Activated naive CD8-positive, alpha-beta T cell treated with anti-CD3 and anti-CD28 coated beads, Interleukin-2, amount 10 ng/mL, durations not matched to agents 7 days and 5 days (primary cell): ENCODE results near the gene MYF6. TPM values are rescaled to one million over a fixed set of nuclear protein-coding genes. Genes with fewer than 3 reads are reported as not detected.

Experiments
- ATAC-seq: fragments of 150-1000 bp; cut with Tn5 transposase; one replicate; pipeline ENCODE4 v1.10.0; 2021; ENCODE audit warnings: low read depth, moderate library complexity
- POLR2A ChIA-PET: fragments of 350-600 bp; sonication (Branson Sonifier 250); formaldehyde crosslinking; loops from one replicate; lab custom pipeline; 2021; ENCODE audit warnings: antibody characterized with exemption; lab: Charles Lee
- DNase-seq: peaks from one replicate; pipeline ENCODE4 v3.0.0; 2021
- H3K27ac Mint-ChIP-seq: one replicate; pipeline ENCODE4 v1.8.0; 2022; ENCODE audit warnings: mild to moderate bottlenecking, mixed read lengths
- H3K27me3 Mint-ChIP-seq: one replicate; pipeline ENCODE4 v1.8.0; 2022; ENCODE audit warnings: mild to moderate bottlenecking, moderate library complexity, mixed read lengths
- H3K36me3 Mint-ChIP-seq: one replicate; pipeline ENCODE4 v1.8.0; 2021; ENCODE audit warnings: mild to moderate bottlenecking, mixed read lengths
- H3K4me1 Mint-ChIP-seq: one replicate; pipeline ENCODE4 v1.8.0; 2021; ENCODE audit warnings: mixed read lengths
- H3K4me3 Mint-ChIP-seq: one replicate; pipeline ENCODE4 v1.8.0; 2022; ENCODE audit warnings: mild to moderate bottlenecking, moderate library complexity, mixed read lengths
- H3K9me3 Mint-ChIP-seq: one replicate; pipeline ENCODE4 v1.8.0; 2021; ENCODE audit warnings: mixed read lengths
- total RNA-seq, 2 experiments: library from RNA; stranded (reverse); gene quantifications; one replicate each; pipeline ENCODE4 v1.2.3, GENCODE V29; 2021

Gene MYF6
- total RNA-seq, 2 experiments from 2014 or later, result not detected

DNA sequence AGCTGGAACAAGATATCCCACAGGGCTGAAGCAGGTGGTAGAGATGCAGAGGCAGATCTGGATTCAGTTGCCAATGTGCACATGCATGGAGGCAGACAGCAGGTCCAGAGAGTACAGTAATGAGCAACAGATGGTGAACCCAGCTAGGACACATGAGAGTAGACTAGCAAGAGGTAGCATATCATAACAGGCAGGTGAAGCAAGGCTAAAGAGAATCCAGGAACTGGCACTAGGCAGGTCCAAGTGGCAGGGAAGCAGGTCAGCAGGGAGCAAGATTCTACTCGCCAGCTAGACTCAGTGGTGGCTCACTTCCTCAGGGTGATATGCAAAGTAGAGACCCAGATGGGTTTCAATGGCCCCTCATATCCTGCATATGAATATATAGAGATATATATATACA, 15.3 kb upstream of the MYF6 start:
- Mint-ChIP-seq H3K4me3 (no peak overlapping the region), H3K4me1 (no peaks in the 10 kb centered on the region), H3K27ac (no peak overlapping the region), H3K27me3 (no peaks in the 10 kb centered on the region), H3K9me3 (no peaks in the 10 kb centered on the region), H3K36me3 (no peaks in the 10 kb centered on the region)
- POLR2A ChIA-PET, result no interaction called here
- ATAC-seq (no peak), DNase-seq (no peak)

DNA sequence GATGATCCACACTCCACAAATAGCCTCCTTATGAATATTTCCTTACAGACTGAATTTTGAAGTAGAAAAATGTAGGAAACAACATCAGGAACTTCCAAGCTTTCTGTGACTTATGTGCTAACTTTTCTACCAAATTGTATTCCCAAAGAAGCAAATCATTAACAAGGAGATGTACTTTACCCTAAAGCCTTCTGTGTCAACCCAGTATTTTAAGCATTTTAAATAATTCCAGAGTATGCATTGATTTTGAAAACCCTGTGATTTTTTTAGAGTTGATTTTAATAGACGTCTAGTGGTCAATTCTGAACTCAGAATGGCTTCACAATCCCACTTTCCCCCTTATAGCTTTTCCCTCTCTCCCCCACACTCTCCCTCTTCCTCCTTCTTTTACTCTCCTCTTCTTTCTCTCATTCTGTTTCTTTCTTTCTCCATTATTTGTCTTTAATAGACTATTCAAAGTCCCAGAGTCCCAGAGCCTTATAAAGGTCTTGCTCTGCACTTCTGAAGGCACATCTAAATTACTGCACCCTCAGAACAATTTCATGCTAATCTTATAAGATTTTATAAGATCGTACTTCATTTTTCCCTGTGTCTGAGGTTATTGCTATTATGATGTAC, 10.1 kb upstream of the MYF6 start:
- no peak overlapping the region for H3K4me3 Mint-ChIP-seq
- ATAC-seq, result no peak
- H3K36me3 Mint-ChIP-seq, result no peaks in the 10 kb centered on the region
- H3K27me3 Mint-ChIP-seq, result no peaks in the 10 kb centered on the region
- H3K27ac Mint-ChIP-seq, result no peak overlapping the region
- H3K4me1 Mint-ChIP-seq, result no peaks in the 10 kb centered on the region
- DNase-seq, result no peak
- POLR2A ChIA-PET, result no interaction called here
- no peaks in the 10 kb centered on the region for H3K9me3 Mint-ChIP-seq

- Mint-ChIP-seq H3K27ac (no peak overlapping the region), H3K27me3 (no peaks in the 10 kb centered on the region), H3K9me3 (no peaks in the 10 kb centered on the region), H3K4me1 (no peaks in the 10 kb centered on the region), H3K36me3 (no peaks in the 10 kb centered on the region), H3K4me3 (no peak overlapping the region)
- POLR2A ChIA-PET, result no interaction called here
- ATAC-seq, result no peak
- no peak for DNase-seq
These were observed 9.2 kb upstream of the MYF6 start for GRCh38 chr12:80698256-80698655.

GRCh38 chr12:80698847-80699542, 8.4 kb upstream of the MYF6 start:
- no peaks in the 10 kb centered on the region for H3K36me3 Mint-ChIP-seq
- H3K4me1 Mint-ChIP-seq, result no peaks in the 10 kb centered on the region
- H3K9me3 Mint-ChIP-seq, result no peaks in the 10 kb centered on the region
- H3K27me3 Mint-ChIP-seq, result no peaks in the 10 kb centered on the region
- ATAC-seq, result no peak
- no peak overlapping the region for H3K27ac Mint-ChIP-seq
- POLR2A ChIA-PET, result no interaction called here
- no peak for DNase-seq
- no peak overlapping the region for H3K4me3 Mint-ChIP-seq

DNA sequence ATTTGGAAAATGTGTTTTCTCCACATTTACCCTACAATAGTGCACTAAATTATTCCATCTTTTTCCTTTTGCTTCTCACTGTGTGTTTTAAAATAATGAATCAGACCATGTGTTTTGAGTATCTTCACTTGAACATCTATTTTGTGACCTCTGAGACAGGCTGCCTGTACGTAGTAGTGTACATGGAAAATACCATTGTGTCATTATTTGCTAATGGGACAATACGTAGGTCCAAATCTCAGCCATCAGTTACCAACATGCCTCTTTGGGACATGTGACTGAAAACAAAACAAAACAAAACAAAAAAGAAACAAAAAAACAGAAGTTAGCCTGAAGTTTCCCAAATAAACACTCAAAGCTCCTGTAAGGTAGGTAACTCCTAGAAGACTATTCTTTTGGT, 7.1 kb upstream of the MYF6 start:
- no peak for DNase-seq
- no peak for ATAC-seq
- no peak overlapping the region for H3K4me3 Mint-ChIP-seq
- no peaks in the 10 kb centered on the region for H3K27me3 Mint-ChIP-seq
- POLR2A ChIA-PET, result no interaction called here
- no peaks in the 10 kb centered on the region for H3K36me3 Mint-ChIP-seq
- no peaks in the 10 kb centered on the region for H3K9me3 Mint-ChIP-seq
- H3K27ac Mint-ChIP-seq, result no peak overlapping the region
- H3K4me1 Mint-ChIP-seq, result no peaks in the 10 kb centered on the region

- Mint-ChIP-seq H3K36me3 (no peaks in the 10 kb centered on the region), H3K4me1 (no peaks in the 10 kb centered on the region), H3K27me3 (peaks cover 2% of the 10 kb centered on the region), H3K27ac (no peak overlapping the region), H3K4me3 (no peak overlapping the region), H3K9me3 (no peaks in the 10 kb centered on the region)
- ATAC-seq (no peak), DNase-seq (no peak)
- POLR2A ChIA-PET, result no interaction called here
These were observed 6.0 kb upstream of the MYF6 start for GRCh38 chr12:80701388-80701787.

DNA sequence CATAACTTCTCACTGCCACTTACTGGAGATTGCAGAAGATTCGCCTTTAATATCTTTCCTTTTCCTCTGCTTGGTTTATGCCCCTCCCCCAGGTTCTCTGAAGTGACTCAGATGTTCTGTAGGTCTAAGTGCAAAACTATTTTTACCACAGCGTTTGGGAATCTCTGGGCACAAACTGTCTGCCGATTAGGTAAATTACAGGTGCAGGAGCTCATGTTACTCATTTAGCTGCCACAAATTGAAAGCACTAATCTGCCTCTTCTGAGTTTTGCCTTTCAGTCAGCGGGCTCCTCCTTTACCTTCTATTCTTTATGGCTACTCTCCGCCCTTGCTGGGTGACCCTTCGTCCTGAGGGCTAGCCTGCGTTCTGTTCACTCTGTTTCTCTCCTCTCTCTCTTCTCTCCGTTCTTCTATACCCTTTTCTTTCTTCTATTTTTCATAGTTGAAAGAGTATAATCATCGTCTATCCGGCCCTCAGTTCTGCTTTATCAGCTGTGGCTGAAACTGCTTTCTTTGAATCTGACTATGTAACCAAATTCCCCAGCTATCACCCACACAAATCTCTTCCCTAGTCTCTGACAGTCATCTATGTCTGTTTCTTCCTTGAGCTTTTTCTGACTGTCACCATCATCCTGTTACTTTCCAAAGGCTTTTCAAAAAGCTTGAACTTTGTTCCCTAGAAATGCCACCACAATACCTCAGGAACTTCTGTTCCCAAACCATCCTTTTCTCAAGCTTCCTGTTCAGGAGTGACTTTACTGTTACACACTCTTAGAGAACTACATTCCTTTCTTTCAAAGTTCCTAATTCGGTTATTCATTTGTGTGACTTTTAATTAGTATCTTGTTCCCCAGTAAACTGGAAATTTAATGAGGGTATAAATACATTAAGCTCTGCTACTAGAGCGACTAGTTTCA, 4.3 kb upstream of the MYF6 start:
- peaks cover 13% of the 10 kb centered on the region for H3K27me3 Mint-ChIP-seq
- H3K36me3 Mint-ChIP-seq, result no peaks in the 10 kb centered on the region
- no peak for ATAC-seq
- no peak overlapping the region for H3K27ac Mint-ChIP-seq
- no peak overlapping the region for H3K4me3 Mint-ChIP-seq
- POLR2A ChIA-PET, result no interaction called here
- H3K9me3 Mint-ChIP-seq, result no peaks in the 10 kb centered on the region
- DNase-seq, result no peak
- no peaks in the 10 kb centered on the region for H3K4me1 Mint-ChIP-seq

GRCh38 chr12:80704420-80704819, 3.0 kb upstream of the MYF6 start:
- Mint-ChIP-seq H3K36me3 (no peaks in the 10 kb centered on the region), H3K4me1 (peaks cover 4% of the 10 kb centered on the region), H3K27me3 (peaks cover 24% of the 10 kb centered on the region), H3K4me3 (no peak overlapping the region), H3K27ac (no peak overlapping the region), H3K9me3 (no peaks in the 10 kb centered on the region)
- POLR2A ChIA-PET, result no interaction called here
- DNase-seq (no peak), ATAC-seq (no peak)

GRCh38 chr12:80707830-80708258, 410 bp downstream of the MYF6 start:
- peaks cover 35% of the 10 kb centered on the region for H3K27me3 Mint-ChIP-seq
- H3K36me3 Mint-ChIP-seq, result no peaks in the 10 kb centered on the region
- no peak overlapping the region for H3K4me3 Mint-ChIP-seq
- H3K9me3 Mint-ChIP-seq, result no peaks in the 10 kb centered on the region
- POLR2A ChIA-PET, result no interaction called here
- H3K4me1 Mint-ChIP-seq, result peaks cover 4% of the 10 kb centered on the region
- no peak for ATAC-seq
- DNase-seq, result no peak
- no peak overlapping the region for H3K27ac Mint-ChIP-seq

DNA sequence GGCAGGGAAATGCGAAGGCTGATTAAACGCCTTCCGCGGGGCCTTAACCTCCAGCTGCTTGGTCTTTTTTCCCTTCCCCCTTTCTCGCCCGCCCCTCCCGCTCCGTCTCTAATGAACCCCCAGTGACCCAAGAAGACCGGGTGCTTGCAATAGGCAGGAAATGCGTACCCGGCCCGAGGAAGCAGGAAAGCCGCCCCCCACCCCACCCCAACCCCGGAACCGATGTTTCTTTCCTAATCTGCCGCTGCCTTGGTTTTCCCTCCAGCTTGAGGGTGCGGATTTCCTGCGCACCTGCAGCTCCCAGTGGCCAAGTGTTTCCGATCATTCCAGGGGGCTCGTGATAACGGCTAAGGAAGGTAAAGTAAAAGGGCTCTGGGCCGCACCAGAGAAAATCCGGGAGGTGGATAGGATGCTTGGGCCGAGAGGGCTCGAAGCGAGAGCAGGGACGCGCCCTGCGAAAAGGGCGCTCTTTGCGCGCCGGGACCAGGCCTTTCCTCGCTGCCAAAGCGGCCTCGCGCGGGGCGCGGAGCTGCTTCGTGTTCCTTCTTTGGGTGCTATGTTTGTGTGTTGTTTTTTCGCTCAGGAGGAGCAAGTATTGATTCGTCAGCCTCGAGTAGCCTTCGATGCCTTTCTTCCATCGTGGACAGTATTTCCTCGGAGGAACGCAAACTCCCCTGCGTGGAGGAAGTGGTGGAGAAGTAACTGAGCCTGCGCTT, 983 bp downstream of the MYF6 start:
- no peaks in the 10 kb centered on the region for H3K9me3 Mint-ChIP-seq
- DNase-seq, result no peak
- no peak overlapping the region for H3K27ac Mint-ChIP-seq
- no peaks in the 10 kb centered on the region for H3K36me3 Mint-ChIP-seq
- H3K4me1 Mint-ChIP-seq, result peaks cover 4% of the 10 kb centered on the region
- POLR2A ChIA-PET, result no interaction called here
- H3K27me3 Mint-ChIP-seq, result peaks cover 35% of the 10 kb centered on the region
- ATAC-seq, result no peak
- no peak overlapping the region for H3K4me3 Mint-ChIP-seq

DNA sequence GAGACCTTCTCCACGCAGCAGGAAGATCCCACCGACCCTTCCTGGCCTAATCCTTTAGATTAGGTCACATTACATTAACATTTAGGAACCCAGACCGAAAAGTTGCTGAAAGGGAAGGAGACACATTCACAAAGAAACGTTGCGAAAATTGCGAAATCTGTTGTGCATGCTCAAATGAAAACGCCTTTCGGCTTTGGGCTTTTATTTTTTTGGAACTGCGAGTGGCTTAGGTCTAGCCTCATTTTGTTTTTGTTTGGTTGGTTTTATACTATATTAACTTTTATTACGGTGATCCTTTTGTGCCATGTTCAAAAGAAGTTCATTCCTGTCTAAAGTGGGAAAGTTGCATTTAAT, 1.5 kb downstream of the MYF6 start:
- Mint-ChIP-seq H3K4me3 (no peak overlapping the region), H3K27me3 (peaks cover 40% of the 10 kb centered on the region)

GRCh38 chr12:80709811-80710726, 2.6 kb downstream of the MYF6 start:
- DNase-seq (no peak), ATAC-seq (no peak)
- POLR2A ChIA-PET, result no interaction called here
- Mint-ChIP-seq H3K4me3 (no peak overlapping the region), H3K9me3 (no peaks in the 10 kb centered on the region), H3K27me3 (peaks cover 50% of the 10 kb centered on the region), H3K27ac (no peak overlapping the region), H3K36me3 (no peaks in the 10 kb centered on the region), H3K4me1 (peaks cover 4% of the 10 kb centered on the region)

More for the DNA sequence above, 1.5 kb downstream of the MYF6 start:
- H3K9me3 Mint-ChIP-seq, result no peaks in the 10 kb centered on the region
- H3K36me3 Mint-ChIP-seq, result no peaks in the 10 kb centered on the region
- peaks cover 4% of the 10 kb centered on the region for H3K4me1 Mint-ChIP-seq
- POLR2A ChIA-PET, result no interaction called here
- no peak overlapping the region for H3K27ac Mint-ChIP-seq
- DNase-seq, result no peak
- no peak for ATAC-seq
